Endothelial cell of umbilical vein (primary cell): ENCODE data around the gene NR2F2.

ENCODE experiments used
- CTCF ChIP-seq, 2 donors: IDR thresholded peaks; 1 replicate in 1 of 2; 2 replicates in 1 of 2; pipeline ENCODE4 v1.5.1; 2011; ENCODE audit warnings: low read length in 2 of 2, mild to moderate bottlenecking in 2 of 2, moderate library complexity in 2 of 2, control low read depth in 1 of 2, inconsistent platforms in 1 of 2, low read depth in 1 of 2; ENCODE audit not compliant: insufficient read depth in 1 of 2; ENCODE audit errors: extremely low read depth in 1 of 2
- JUN ChIP-seq: IDR thresholded peaks from 2 replicates; pipeline ENCODE4 v1.6.1; 2011; ENCODE audit warnings: borderline replicate concordance, low read depth; ENCODE audit not compliant: insufficient read length, insufficient read depth
- POLR2A ChIP-seq: IDR thresholded peaks from 2 replicates; pipeline ENCODE4 v1.6.1; 2012; ENCODE audit warnings: low read depth, mild to moderate bottlenecking, control low read depth, low read length
- POLR2AphosphoS5 ChIP-seq: IDR thresholded peaks from 2 replicates; pipeline ENCODE4 v1.6.1; 2012; ENCODE audit warnings: low read depth, mild to moderate bottlenecking, control low read depth, low read length, moderate library complexity; ENCODE audit not compliant: insufficient read depth

- TF ChIP-seq POLR2A (no peak), JUN (no peak), CTCF (IDR thresholded peaks at IDR 0.05; ENCODE audit: extremely low read depth in 1 of 2, insufficient read depth in 1 of 2, low read depth in 1 of 2, low read length in 2 of 2) (no peak), POLR2AphosphoS5 (no peak)
Observed at GRCh38 chr15:96381463-96381862, 51.0 kb downstream of the NR2F2 start.
